K562 (cell line): ENCODE results near the gene PGAP2. TPM values are rescaled to one million over a fixed set of nuclear protein-coding genes. Genes with fewer than 3 reads are reported as not detected.

Source experiments
- ARID4B ChIP-seq: sonication (generic); formaldehyde crosslinking; IDR thresholded peaks from 2 replicates; pipeline ENCODE4 v1.8.0; 2022; ENCODE audit warnings: mild to moderate bottlenecking, missing genetic modification reagents
- ATF3 ChIP-seq, 2 experiments: fragments of 450-650 bp in 1 of 2; sonication (generic) in 1 of 2; formaldehyde crosslinking in 1 of 2; IDR thresholded peaks in 1 of 2; conservative IDR thresholded peaks in 1 of 2; 2 replicates each; pipeline versions ENCODE4 v1.6.1 to v1.8.1; 2016 to 2023; ENCODE audit warnings: mild to moderate bottlenecking in 2 of 2, moderate library complexity in 2 of 2, inconsistent platforms in 1 of 2, missing genetic modification reagents in 1 of 2
- ATF4 ChIP-seq: fragments of 450-650 bp; formaldehyde crosslinking; IDR thresholded peaks from 2 replicates; pipeline ENCODE4 v1.4.0; 2022; ENCODE audit warnings: mild to moderate bottlenecking, moderate library complexity
- BRF2 ChIP-seq: IDR thresholded peaks from 3 replicates; pipeline ENCODE4 v1.6.1; 2011; ENCODE audit warnings: borderline replicate concordance, mild to moderate bottlenecking; ENCODE audit not compliant: insufficient read length, insufficient read depth
- CCNT2 ChIP-seq: IDR thresholded peaks from 2 replicates; pipeline ENCODE4 v1.6.1; 2011; ENCODE audit warnings: borderline replicate concordance, low read depth, mild to moderate bottlenecking, moderate library complexity, mixed read lengths, low read length; ENCODE audit not compliant: insufficient read length; ENCODE audit errors: extremely low read depth
- ETV5 ChIP-seq: sonication (generic); formaldehyde crosslinking; IDR thresholded peaks from 2 replicates; pipeline ENCODE4 v1.4.0; 2020; ENCODE audit warnings: low read depth, mild to moderate bottlenecking, missing genetic modification reagents
- HINFP ChIP-seq: fragments of 450-650 bp; conservative IDR thresholded peaks from 2 replicates; pipeline ENCODE4 v1.6.1; 2016; ENCODE audit warnings: missing genetic modification characterization, low read depth, mild to moderate bottlenecking, control low read depth, missing compliant biosample characterization
- HNRNPH1 ChIP-seq: fragments of 200-400 bp; formaldehyde crosslinking; optimal IDR thresholded peaks from 2 replicates; pipeline ENCODE3; 2017; ENCODE audit warnings: low read depth, mild to moderate bottlenecking, low read length, moderate library complexity
- IRF2 ChIP-seq: sonication (generic); formaldehyde crosslinking; IDR thresholded peaks from 2 replicates; pipeline ENCODE4 v1.8.1; 2022; ENCODE audit warnings: mild to moderate bottlenecking, missing genetic modification reagents
- KLF10 ChIP-seq: fragments of 250-450 bp; sonication (Bioruptor Pico); IDR thresholded peaks from 2 replicates; pipeline ENCODE4 v1.6.1; 2021; ENCODE audit warnings: matching md5 sums
- NONO ChIP-seq, 2 experiments: fragments of 200-400 bp in 1 of 2; fragments of 450-650 bp in 1 of 2; formaldehyde crosslinking in 1 of 2; IDR thresholded peaks; 2 replicates each; pipeline ENCODE4 v1.6.1; 2017; ENCODE audit warnings: low read depth in 2 of 2, mild to moderate bottlenecking in 2 of 2, moderate library complexity in 2 of 2, low read length in 1 of 2
- PHF20 ChIP-seq: fragments of 450-650 bp; IDR thresholded peaks from 2 replicates; pipeline ENCODE4 v1.6.1; 2018; ENCODE audit not compliant: partially characterized antibody
- RAD51 ChIP-seq: fragments of 450-650 bp; IDR thresholded peaks from 2 replicates; pipeline ENCODE4 v1.7.1; 2016; ENCODE audit warnings: low read depth, mild to moderate bottlenecking, borderline replicate concordance
- RBM22 ChIP-seq: fragments of 200-400 bp; formaldehyde crosslinking; IDR thresholded peaks from 2 replicates; pipeline ENCODE4 v1.6.1; 2018; ENCODE audit warnings: low read length, low read depth; ENCODE audit not compliant: poor library complexity, severe bottlenecking
- RFX7 ChIP-seq: fragments of 250-450 bp; sonication (Bioruptor Pico); IDR thresholded peaks from 2 replicates; pipeline ENCODE4 v1.5.1; 2021; ENCODE audit warnings: mild to moderate bottlenecking
- ZBED1 ChIP-seq: IDR thresholded peaks from 2 replicates; pipeline ENCODE4 v1.6.1; 2014
- ZBTB26 ChIP-seq: fragments of 450-650 bp; formaldehyde crosslinking; IDR thresholded peaks from 2 replicates; pipeline ENCODE4 v1.4.0; 2022; ENCODE audit warnings: missing genetic modification characterization
- ZNF311 ChIP-seq: fragments of 250-450 bp; sonication (Bioruptor Pico); IDR thresholded peaks from 2 replicates; pipeline ENCODE4 v1.4.0; 2020; ENCODE audit warnings: mild to moderate bottlenecking, moderate library complexity
- polyA plus RNA-seq, 8 experiments: library from polyadenylated mRNA; depleted of rRNA in 4 of 8; stranded (reverse) in 5 of 8; unstranded in 3 of 8; fragments of >200 nt; fragmentation: Nextera tagmentation in 2 of 8; fragmentation: Illumina TruSeq in 1 of 8; extraction: Ambion mirVana in 2 of 8; extraction: Trizol in 1 of 8; gene quantifications; 2 replicates each; pipeline versions ENCODE4 v1.2.1 to v1.2.3, GENCODE V29; 2011 to 2014; ENCODE audit warnings: inconsistent platforms in 1 of 8, missing spikeins in 1 of 8
- total RNA-seq, 7 experiments: library from RNA; depleted of rRNA in 6 of 7; stranded (reverse); fragments of >200 nt in 6 of 7; fragmentation: Illumina TruSeq in 2 of 7; extraction: Trizol in 2 of 7; gene quantifications; 2 replicates each; pipeline versions ENCODE4 v1.2.1 to v1.2.3, GENCODE V29; 2011 to 2021; ENCODE audit warnings: low replicate concordance in 1 of 7

Gene PGAP2
- total and polyA plus RNA-seq, 9 of the 15 experiments (the other 6 are each of a cell fraction or from before 2014, with no cell fraction given), result 17.9 to 47.2 (median 33.7) TPM

GRCh38 chr11:3854660-3854976 is 46.3 kb downstream of the PGAP2 start (continued):
- no peak for TF ChIP-seq BRF2
- TF ChIP-seq HNRNPH1, result no peak
- TF ChIP-seq ARID4B (CRISPR knock-in tag), result no peak
- TF ChIP-seq CCNT2, result no peak
- TF ChIP-seq HINFP (tag), result no peak
- no peak for TF ChIP-seq RBM22
- TF ChIP-seq RAD51, result no peak
- no peak for TF ChIP-seq RFX7 (CRISPR knock-in tag)
- peak; percentile 58; the same call in 1 of the 2 replicates for TF ChIP-seq ZBTB26 (CRISPR knock-in tag)
- TF ChIP-seq ATF3 (IDR thresholded peaks at IDR 0.05), result no peak
- no peak for TF ChIP-seq ATF3 (CRISPR knock-in tag; conservative IDR thresholded peaks at IDR 0.05)
- TF ChIP-seq PHF20, result no peak
- TF ChIP-seq NONO (IDR thresholded peaks at IDR 0.05; ENCODE audit: low read depth in 2 of 2, low read length in 1 of 2), result peak in 1 of 2 experiments; percentile 92; a peak in 1 of 4 replicates
- 0 out of 2 replicates have a peak, but pooled peaks have one; percentile 22 for TF ChIP-seq ZNF311 (CRISPR knock-in tag)
- TF ChIP-seq KLF10 (CRISPR knock-in tag), result no peak
- TF ChIP-seq ETV5 (CRISPR knock-in tag), result no peak
- TF ChIP-seq ZBED1, result no peak
- TF ChIP-seq ATF4, result no peak
- TF ChIP-seq IRF2 (CRISPR knock-in tag), result no peak
